Fibroblast of villous mesenchyme (primary cell): ENCODE results near the gene REEP2. TPM values are rescaled to one million over a fixed set of nuclear protein-coding genes. Genes with fewer than 3 reads are reported as not detected.
"Not testable (repeated sequence)": the region's sequence is repeated elsewhere in the genome, so short reads cannot be mapped to it uniquely, and the experiment has no call there.

ENCODE experiments used
- DNase-seq: peaks from one replicate; pipeline ENCODE4 v3.0.0-alpha.2; 2010; ENCODE audit warnings: low read depth
- H3K4me3 ChIP-seq: 2 replicates; pipeline ENCODE4 v1.5.1; 2011; ENCODE audit warnings: low read depth, mild to moderate bottlenecking, low read length
- CTCF ChIP-seq: IDR thresholded peaks from 2 replicates; pipeline ENCODE4 v1.5.1; 2012; ENCODE audit warnings: low read depth, mild to moderate bottlenecking, low read length; ENCODE audit not compliant: insufficient read depth
- total RNA-seq: library from RNA; depleted of rRNA; stranded (reverse); fragments of >200 nt; gene quantifications from 2 replicates; pipeline ENCODE4 v1.2.3, GENCODE V29; 2012

The REEP2 gene
- total RNA-seq, 1 donor, result 13.0 TPM

DNA sequence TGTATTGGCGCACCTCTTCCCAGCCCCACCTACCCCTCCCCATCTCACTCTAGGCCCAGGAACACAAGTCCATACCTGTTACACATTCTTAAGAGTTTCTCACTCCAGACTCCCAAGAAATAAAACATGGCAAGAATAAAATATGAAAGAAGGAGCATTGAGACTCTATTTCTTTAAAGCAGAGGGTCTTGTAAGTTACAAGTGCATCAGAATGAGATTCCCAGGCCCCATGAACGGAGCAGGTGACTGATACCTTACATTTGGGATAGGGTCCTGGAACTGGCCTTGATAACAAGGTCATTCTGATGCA, 32.1 kb downstream of the REEP2 start:
- no peak for DNase-seq
- no peak overlapping the region for H3K4me3 ChIP-seq
- TF ChIP-seq CTCF, result no peak

GRCh38 chr5:138472353-138472752, 33.5 kb downstream of the REEP2 start:
- TF ChIP-seq CTCF, result no peak
- no peak for DNase-seq
- H3K4me3 ChIP-seq, result no peak overlapping the region

GRCh38 chr5:138473151-138473550, 34.3 kb downstream of the REEP2 start:
- not testable (repeated sequence) for DNase-seq, H3K4me3 ChIP-seq

DNA sequence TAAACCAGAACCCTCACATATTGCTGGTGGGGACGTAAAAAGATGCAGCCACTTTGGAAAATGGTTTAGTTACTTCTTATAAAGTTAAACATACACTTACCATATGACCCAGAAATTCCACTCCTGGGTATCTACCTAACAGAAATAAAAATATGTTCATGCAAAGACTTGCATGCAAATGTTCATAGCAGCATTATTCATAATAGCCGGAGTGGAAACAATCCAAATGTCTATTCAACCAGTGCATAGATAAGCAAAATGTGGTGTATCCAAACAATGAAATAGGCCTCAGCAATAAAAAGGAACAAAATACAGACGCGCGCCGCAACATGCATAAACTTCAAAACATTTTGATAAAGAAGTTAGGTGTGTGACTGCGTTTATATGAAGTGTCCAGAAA, 38.1 kb downstream of the REEP2 start:
- no peak for DNase-seq
- TF ChIP-seq CTCF, result no peak
- no peak overlapping the region for H3K4me3 ChIP-seq

DNA sequence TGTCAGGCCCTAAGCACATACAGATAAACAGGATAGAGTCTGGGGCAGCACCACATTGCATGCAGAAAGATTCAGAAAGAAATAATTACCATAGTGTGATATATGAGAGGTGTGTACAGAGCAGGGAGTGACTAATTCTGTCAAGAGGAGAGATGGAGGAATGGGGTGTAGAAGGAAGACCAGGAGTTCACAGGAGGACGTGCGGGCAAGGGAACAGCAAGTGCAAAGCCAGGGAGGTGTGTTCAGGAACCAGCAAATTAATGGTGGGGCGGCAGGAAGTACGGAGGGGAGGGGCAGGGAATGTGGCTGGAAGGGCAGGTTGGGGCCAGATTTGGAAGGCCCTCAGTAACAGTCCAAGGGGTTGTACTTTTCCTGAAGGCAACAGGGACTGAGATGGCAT, 43.8 kb downstream of the REEP2 start:
- TF ChIP-seq CTCF, result no peak
- H3K4me3 ChIP-seq, result no peak overlapping the region
- DNase-seq, result no peak

- TF ChIP-seq CTCF, result no peak
- peak; percentile 38 for DNase-seq
- H3K4me3 ChIP-seq, result no peak overlapping the region
Observed at GRCh38 chr5:138488481-138488945, 49.7 kb downstream of the REEP2 start.

GRCh38 chr5:138489683-138490061, 50.8 kb downstream of the REEP2 start:
- no peak overlapping the region for H3K4me3 ChIP-seq
- no peak for TF ChIP-seq CTCF
- no peak for DNase-seq
